Effector CD8-positive, alpha-beta T cell (primary cell): ENCODE results near the gene KCNJ12.
"Not testable (repeated sequence)": the region's sequence is repeated elsewhere in the genome, so short reads cannot be mapped to it uniquely, and the experiment has no call there.

Experiments
- DNase-seq: peaks from one replicate; lab custom pipeline; 2025; lab: John Stamatoyannopoulos, UW

The KCNJ12 gene

DNA sequence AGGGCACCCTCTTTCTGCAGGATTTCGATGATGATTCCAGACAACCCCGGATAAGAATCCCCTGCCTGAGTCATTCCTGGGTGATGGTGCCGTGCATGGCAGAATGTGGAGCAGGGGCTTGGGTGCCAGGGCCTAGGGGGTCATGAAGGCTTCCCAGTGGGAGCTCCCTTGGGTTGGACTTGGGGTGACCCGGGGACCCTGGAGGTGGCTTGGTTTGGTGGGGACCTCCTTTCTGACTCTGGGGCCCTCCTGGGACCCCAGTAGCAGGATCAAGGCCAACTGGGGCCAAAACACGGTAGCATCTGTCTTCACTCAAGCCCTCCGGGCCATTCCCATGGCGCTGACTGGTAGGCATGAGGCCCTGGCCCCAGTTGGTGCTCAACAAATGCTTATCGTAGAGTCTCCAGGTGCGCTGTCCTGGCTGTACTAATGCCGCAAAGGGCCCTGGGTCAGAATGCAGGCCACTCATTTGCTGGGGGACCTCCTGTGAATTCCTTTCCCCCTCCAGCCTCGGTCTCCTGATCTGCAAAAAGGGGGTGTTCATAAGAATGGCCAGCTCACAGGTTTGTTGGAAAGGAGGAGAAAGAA is 44.4 kb downstream of the KCNJ12 start:
- DNase-seq = not testable (repeated sequence)

- not testable (repeated sequence) for DNase-seq
Observed at GRCh38 chr17:21421421-21422310, 45.5 kb downstream of the KCNJ12 start.

- not testable (repeated sequence) for DNase-seq
Observed at GRCh38 chr17:21422311-21423189, 46.4 kb downstream of the KCNJ12 start.

GRCh38 chr17:21423190-21423493 is 47.0 kb downstream of the KCNJ12 start:
- not testable (repeated sequence) for DNase-seq

- DNase-seq = not testable (repeated sequence)
Observed at GRCh38 chr17:21424697-21425096, 48.5 kb downstream of the KCNJ12 start.

DNA sequence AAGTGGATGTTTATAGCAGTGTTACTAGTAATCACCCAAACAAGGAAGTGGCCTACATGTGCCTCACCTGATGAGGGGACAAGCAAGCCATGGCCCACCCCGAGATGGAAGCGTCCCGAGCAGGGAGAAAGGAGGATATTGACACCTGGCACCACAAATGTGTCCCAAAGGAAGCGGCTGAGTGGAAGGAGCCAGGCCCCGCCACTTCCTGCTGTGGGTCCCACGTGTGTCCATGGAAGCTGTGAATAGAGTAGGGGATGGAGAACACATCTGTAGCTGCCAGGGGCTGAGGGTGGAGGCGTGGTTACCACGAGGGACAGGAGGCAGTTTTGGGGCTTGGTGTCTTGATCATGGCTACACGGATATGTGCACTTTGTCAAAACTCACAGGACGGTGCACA is 49.2 kb downstream of the KCNJ12 start:
- DNase-seq = no peak

DNA sequence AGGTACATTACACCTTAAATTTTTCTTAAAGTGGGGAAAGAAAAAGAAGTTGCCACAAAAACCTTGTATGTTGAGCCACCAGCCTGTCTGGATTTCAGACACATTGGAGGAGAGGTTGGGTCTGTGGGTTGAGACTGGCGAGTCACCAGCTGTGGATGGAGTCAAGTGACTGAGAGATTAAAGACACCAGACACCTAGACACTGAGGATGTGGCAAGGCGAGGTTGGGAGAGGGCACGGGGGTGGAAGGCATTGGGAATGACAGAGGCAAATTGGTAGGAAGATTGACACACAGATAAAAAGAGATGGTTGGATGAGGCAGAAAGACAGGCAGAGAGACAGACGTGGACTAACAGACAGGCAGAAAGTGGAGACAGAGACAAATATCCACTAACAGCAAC is 49.6 kb downstream of the KCNJ12 start:
- no peak for DNase-seq

DNA sequence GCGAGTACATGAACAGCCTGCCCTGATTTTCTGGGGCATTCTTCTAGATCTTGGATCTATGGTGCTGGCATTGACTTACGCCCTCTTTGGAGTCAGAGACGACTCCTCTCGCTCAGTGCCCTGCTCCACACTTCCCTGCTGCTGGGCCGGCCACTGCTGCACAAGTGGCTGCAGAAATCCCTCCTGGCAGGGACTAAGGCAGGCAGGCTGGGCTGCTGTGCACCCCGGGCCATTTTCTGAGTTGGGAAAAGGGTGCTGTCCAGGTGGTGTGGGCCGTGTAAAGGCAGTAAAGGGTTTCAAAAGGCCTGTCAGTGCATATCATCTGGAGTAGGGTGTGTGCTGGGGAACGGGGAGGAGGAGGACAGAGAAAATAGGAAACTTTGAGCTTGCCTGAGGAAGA is 50.1 kb downstream of the KCNJ12 start:
- DNase-seq = not testable (repeated sequence)

DNA sequence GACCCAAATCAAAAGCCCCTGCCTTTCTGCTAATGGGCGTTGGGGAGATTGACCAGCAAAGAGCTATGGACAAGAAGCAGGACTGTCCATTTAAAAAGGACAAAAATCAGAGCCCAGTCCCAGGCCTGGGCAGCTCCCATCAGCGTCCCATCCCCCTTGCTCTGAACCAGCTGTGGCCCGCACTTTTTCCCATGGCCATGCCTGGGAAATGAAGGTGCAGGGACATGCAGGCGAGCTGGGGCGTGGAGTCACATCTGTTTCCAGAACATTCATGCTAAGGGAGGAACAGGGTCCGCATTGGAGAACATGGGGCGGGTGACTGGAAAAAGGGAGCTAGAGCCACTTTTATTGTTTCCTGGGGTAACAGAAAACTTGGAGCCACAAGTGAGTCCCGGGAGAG is 50.7 kb downstream of the KCNJ12 start:
- not testable (repeated sequence) for DNase-seq

DNA sequence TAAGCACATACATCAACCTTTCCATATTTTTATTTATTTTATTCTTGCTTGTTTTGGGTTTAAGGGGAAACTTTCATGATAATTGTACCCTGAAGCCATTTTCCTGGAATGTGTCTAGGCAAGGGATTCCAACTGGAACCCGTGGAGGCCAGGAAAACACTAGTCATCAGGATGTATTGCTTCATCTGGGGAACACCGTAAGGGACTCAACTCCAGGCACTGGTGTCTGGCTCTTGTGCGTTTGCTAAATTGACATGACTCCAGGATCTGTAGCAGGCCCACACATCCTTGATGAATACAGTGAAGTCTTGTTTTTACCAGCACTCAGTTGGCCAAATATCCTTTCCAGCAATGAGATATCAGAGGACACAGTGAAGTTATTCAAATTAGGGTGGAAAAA is 51.6 kb downstream of the KCNJ12 start:
- DNase-seq = not testable (repeated sequence)

DNA sequence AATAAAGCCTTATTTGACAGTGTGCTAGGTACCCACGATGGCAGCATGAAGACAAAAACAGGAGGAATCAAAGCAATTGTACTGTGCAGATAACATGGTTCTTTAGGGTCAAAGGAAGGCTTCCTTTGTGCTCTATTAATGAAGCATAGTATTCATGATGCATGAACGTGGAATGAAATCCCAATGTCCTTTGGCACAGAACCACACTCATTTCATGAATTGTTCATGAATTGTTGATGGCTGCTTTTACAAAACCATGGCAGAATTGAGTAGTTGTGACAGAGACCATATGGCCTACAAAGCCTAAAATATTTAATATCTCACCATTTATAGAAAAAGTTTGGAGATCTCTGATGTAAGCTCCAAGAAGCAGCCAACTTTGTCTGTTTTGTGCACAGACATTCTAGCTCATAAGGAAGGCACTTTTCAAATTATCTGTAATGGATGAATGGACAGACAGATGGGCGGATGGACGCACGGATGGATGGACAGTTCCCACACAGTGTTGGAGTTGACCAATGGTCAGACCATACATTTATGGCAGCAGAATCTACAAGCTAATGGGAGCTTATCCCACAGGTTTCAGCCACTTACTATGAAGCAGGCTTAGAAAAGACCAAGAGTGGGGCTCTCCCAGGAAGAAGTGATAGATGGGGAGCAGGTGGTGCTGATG is 52.7 kb downstream of the KCNJ12 start:
- not testable (repeated sequence) for DNase-seq

DNA sequence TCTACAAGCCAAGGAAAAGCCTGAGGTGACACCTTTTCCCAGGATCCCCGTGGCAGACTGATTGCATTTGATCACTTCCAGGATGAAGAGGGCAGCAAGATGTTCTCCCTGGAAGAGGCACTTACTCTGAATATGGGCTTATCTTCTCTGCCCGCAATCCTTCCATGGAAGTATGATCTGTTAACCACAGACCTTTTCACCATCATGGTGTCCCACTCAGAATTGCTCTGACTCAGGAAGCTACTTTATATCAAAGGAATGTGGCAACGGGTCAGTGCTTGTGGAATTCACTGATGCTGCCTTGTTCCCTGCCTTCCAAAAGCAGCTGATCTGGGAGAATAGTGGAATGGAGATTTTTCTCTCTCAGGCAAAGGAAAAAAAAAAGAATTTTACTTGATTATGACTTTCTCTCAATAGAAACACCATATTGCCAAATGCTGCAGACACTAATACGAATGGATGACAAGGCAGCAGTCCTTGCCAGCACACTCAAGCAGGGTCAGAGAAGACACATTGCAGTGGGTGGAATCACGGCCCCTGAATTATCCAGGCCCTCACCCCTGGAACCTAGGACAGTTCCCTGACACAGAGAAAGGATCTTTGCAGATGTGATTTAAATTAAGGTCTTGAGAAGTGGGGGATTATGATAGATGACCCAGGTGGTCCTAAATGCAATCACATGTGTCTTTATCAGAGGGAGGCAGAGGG is 53.9 kb downstream of the KCNJ12 start:
- DNase-seq = not testable (repeated sequence)

GRCh38 chr17:21433971-21434370 is 57.8 kb downstream of the KCNJ12 start:
- not testable (repeated sequence) for DNase-seq

- DNase-seq = not testable (repeated sequence)
Observed at GRCh38 chr17:21434976-21435375, 58.8 kb downstream of the KCNJ12 start.

DNA sequence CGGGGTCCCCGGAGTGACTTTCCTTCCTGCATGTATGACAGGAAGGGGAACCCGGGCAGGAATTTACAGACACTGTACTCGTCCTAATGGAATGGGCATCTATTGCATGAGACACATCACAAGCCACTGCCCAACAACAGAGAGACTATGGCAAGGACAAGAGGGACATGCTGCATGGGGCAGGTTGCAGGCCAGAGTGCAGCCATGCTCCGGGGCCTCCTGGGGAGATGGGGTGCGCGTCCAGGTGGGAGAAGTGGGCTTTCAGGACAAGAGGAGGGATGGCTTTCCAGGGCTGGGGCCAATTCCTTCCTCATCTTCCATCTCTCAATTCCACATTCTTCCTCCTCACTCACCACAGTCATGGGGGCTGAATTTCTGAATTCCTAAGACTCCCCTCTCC is 60.3 kb downstream of the KCNJ12 start:
- not testable (repeated sequence) for DNase-seq

DNA sequence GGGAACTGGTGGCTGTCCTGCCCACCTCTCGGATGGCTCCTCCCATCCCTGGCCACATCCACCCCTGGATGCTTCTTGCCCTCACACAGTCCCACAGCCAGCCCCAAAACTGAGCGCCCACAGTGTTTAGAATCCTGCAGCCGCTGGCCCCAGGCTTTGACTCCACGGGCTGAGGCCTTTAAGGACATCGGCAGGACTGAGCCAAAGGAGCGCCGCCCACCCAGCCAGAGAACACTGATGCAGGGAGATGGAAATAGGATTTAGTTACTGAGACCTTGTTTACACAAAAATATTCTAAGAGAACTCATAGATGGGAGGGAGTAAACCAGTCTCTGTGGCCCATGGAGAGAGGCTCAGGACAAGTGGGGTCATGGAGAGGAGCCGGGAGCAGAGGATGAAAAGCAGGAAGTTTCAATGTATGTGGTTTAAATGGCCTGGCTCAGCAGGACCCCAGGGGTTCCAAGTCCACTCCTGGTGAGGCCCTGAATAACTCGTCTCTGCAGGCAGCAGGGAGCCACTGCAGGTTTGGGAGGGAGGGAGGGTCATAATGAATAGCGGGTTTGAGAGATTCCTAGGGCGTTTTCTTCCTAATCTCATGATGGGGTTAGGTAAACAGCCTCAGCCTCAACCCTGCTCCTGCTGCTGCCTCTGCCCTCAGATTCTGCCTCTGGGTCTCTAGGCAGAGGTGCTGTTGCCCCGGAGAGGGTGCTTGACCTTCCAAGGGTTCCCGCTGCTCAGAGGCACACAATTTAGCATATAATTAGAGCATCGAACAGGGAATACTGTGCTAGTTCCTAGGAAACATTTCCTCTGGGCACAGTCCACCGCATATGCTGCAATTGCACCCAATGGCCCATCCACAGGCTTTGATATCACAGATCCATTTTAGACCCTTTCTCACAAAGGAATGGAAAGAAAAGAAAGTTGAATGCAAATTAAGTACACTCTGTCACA is 61.0 kb downstream of the KCNJ12 start:
- DNase-seq = not testable (repeated sequence)

GRCh38 chr17:21438316-21439014 is 62.3 kb downstream of the KCNJ12 start:
- not testable (repeated sequence) for DNase-seq

DNA sequence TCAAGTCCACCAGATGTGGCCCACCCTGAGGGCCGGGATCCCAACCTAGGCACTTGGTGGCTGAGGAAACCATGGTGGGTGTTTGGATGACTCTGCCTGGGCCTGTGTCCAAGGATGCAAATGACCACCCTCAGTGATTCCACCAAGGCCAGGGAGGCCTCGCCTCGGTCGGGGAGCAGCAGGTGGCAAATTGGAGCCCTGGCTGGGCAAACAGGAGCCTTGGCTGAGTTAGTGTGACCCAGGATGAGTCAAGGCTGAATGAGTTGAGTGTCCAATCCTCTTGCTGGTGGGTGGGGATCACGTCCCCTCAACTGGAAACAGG is 62.8 kb downstream of the KCNJ12 start:
- not testable (repeated sequence) for DNase-seq

- no peak for DNase-seq
Observed at GRCh38 chr17:21445091-21445650, 69.0 kb downstream of the KCNJ12 start.
